Neuron (in vitro differentiated cells): Measurements from ENCODE around the gene FAM170B.

Source experiments
- H2AFZ ChIP-seq: one replicate; pipeline ENCODE4 v1.6.1; 2013; ENCODE audit warnings: low read depth, mild to moderate bottlenecking, inconsistent platforms, low read length, moderate library complexity
- H3K27me3 ChIP-seq: one replicate; pipeline ENCODE4 v1.6.1; 2013; ENCODE audit warnings: low read length; ENCODE audit not compliant: insufficient read depth
- H3K36me3 ChIP-seq: one replicate; pipeline ENCODE4 v1.6.1; 2013; ENCODE audit warnings: low read length; ENCODE audit not compliant: insufficient read depth
- H3K4me1 ChIP-seq: one replicate; pipeline ENCODE4 v1.6.1; 2013; ENCODE audit warnings: low read length; ENCODE audit not compliant: insufficient read depth
- H3K4me3 ChIP-seq: 2 replicates; pipeline ENCODE4 v1.5.1; 2013; ENCODE audit warnings: mild to moderate bottlenecking, low read length, moderate library complexity
- H3K9me3 ChIP-seq: one replicate; pipeline ENCODE4 v1.6.1; 2013; ENCODE audit warnings: low read length

Gene FAM170B

GRCh38 chr10:49165821-49166483 is 32.1 kb upstream of the FAM170B start:
- H3K4me3 ChIP-seq, result no peak overlapping the region
- no peaks in the 10 kb centered on the region for H3K36me3 ChIP-seq
- H3K9me3 ChIP-seq, result no peaks in the 10 kb centered on the region
- no peaks in the 10 kb centered on the region for H3K27me3 ChIP-seq
- no peaks in the 10 kb centered on the region for H3K4me1 ChIP-seq
- H2AFZ ChIP-seq, result no peak overlapping the region

- Histone ChIP-seq H2AFZ (no peak overlapping the region), H3K36me3 (no peaks in the 10 kb centered on the region), H3K27me3 (no peaks in the 10 kb centered on the region), H3K4me1 (no peaks in the 10 kb centered on the region), H3K4me3 (no peak overlapping the region), H3K9me3 (no peaks in the 10 kb centered on the region)
Measured at GRCh38 chr10:49165259-49165658, 31.4 kb upstream of the FAM170B start.

GRCh38 chr10:49164559-49165188 is 30.9 kb upstream of the FAM170B start:
- Histone ChIP-seq H3K27me3 (no peaks in the 10 kb centered on the region), H3K4me1 (no peaks in the 10 kb centered on the region), H3K9me3 (no peaks in the 10 kb centered on the region), H3K4me3 (no peak overlapping the region), H3K36me3 (no peaks in the 10 kb centered on the region), H2AFZ (no peak overlapping the region)

- no peaks in the 10 kb centered on the region for H3K4me1 ChIP-seq
- H3K27me3 ChIP-seq, result no peaks in the 10 kb centered on the region
- no peak overlapping the region for H2AFZ ChIP-seq
- H3K4me3 ChIP-seq, result no peak overlapping the region
- H3K36me3 ChIP-seq, result no peaks in the 10 kb centered on the region
- H3K9me3 ChIP-seq, result no peaks in the 10 kb centered on the region
Measured at GRCh38 chr10:49163741-49164140, 29.9 kb upstream of the FAM170B start.

GRCh38 chr10:49162761-49163310 is 29.0 kb upstream of the FAM170B start:
- no peak overlapping the region for H2AFZ ChIP-seq
- no peaks in the 10 kb centered on the region for H3K27me3 ChIP-seq
- H3K9me3 ChIP-seq, result no peaks in the 10 kb centered on the region
- no peaks in the 10 kb centered on the region for H3K4me1 ChIP-seq
- H3K36me3 ChIP-seq, result no peaks in the 10 kb centered on the region
- H3K4me3 ChIP-seq, result no peak overlapping the region

- Histone ChIP-seq H3K4me1 (no peaks in the 10 kb centered on the region), H3K27me3 (no peaks in the 10 kb centered on the region), H3K9me3 (no peaks in the 10 kb centered on the region), H2AFZ (no peak overlapping the region), H3K4me3 (no peak overlapping the region), H3K36me3 (no peaks in the 10 kb centered on the region)
Measured at GRCh38 chr10:49162063-49162462, 28.2 kb upstream of the FAM170B start.

- H3K4me3 ChIP-seq, result no peak overlapping the region
- no peaks in the 10 kb centered on the region for H3K4me1 ChIP-seq
- no peaks in the 10 kb centered on the region for H3K27me3 ChIP-seq
- H3K36me3 ChIP-seq, result no peaks in the 10 kb centered on the region
- no peaks in the 10 kb centered on the region for H3K9me3 ChIP-seq
- no peak overlapping the region for H2AFZ ChIP-seq
Measured at GRCh38 chr10:49161411-49161997, 27.7 kb upstream of the FAM170B start.

- no peaks in the 10 kb centered on the region for H3K9me3 ChIP-seq
- no peak overlapping the region for H3K4me3 ChIP-seq
- no peaks in the 10 kb centered on the region for H3K4me1 ChIP-seq
- H3K36me3 ChIP-seq, result no peaks in the 10 kb centered on the region
- no peak overlapping the region for H2AFZ ChIP-seq
- H3K27me3 ChIP-seq, result no peaks in the 10 kb centered on the region
Measured at GRCh38 chr10:49160814-49161213, 27.0 kb upstream of the FAM170B start.

- Histone ChIP-seq H2AFZ (no peak overlapping the region), H3K27me3 (no peaks in the 10 kb centered on the region), H3K9me3 (no peaks in the 10 kb centered on the region), H3K4me3 (no peak overlapping the region), H3K36me3 (no peaks in the 10 kb centered on the region), H3K4me1 (no peaks in the 10 kb centered on the region)
Measured at GRCh38 chr10:49160110-49160509, 26.3 kb upstream of the FAM170B start.

GRCh38 chr10:49158915-49159314 is 25.1 kb upstream of the FAM170B start:
- no peak overlapping the region for H2AFZ ChIP-seq
- no peaks in the 10 kb centered on the region for H3K27me3 ChIP-seq
- no peaks in the 10 kb centered on the region for H3K9me3 ChIP-seq
- H3K4me3 ChIP-seq, result no peak overlapping the region
- no peaks in the 10 kb centered on the region for H3K4me1 ChIP-seq
- no peaks in the 10 kb centered on the region for H3K36me3 ChIP-seq

GRCh38 chr10:49158404-49158803 is 24.6 kb upstream of the FAM170B start:
- Histone ChIP-seq H3K27me3 (peaks cover under 1% of the 10 kb centered on the region), H3K36me3 (no peaks in the 10 kb centered on the region), H3K9me3 (no peaks in the 10 kb centered on the region), H3K4me3 (no peak overlapping the region), H3K4me1 (no peaks in the 10 kb centered on the region), H2AFZ (no peak overlapping the region)

- Histone ChIP-seq H3K36me3 (no peaks in the 10 kb centered on the region), H3K27me3 (peaks cover 5% of the 10 kb centered on the region), H3K4me3 (no peak overlapping the region), H2AFZ (no peak overlapping the region), H3K9me3 (no peaks in the 10 kb centered on the region), H3K4me1 (no peaks in the 10 kb centered on the region)
Measured at GRCh38 chr10:49157229-49157628, 23.4 kb upstream of the FAM170B start.

- Histone ChIP-seq H3K9me3 (no peaks in the 10 kb centered on the region), H3K27me3 (peaks cover 5% of the 10 kb centered on the region), H3K36me3 (no peaks in the 10 kb centered on the region), H2AFZ (no peak overlapping the region), H3K4me1 (no peaks in the 10 kb centered on the region), H3K4me3 (no peak overlapping the region)
Measured at GRCh38 chr10:49154641-49155040, 20.8 kb upstream of the FAM170B start.
